ENCODE results near the gene NRP2. TPM values are rescaled to one million over a fixed set of nuclear protein-coding genes. Genes with fewer than 3 reads are reported as not detected.

NRP2 gene
- total RNA-seq, 1 donor from 2014 or later = 38.9 TPM

- DNase-seq (ENCODE audit: low read depth) = peak; percentile 52
Measured at GRCh38 chr2:205752924-205753323, 70.6 kb downstream of the NRP2 start.

- DNase-seq (ENCODE audit: low read depth) = no peak
Measured at GRCh38 chr2:205754285-205754923, 72.1 kb downstream of the NRP2 start.

- peak; percentile 86 for DNase-seq (ENCODE audit: low read depth)
Measured at GRCh38 chr2:205754924-205755321, 72.6 kb downstream of the NRP2 start.

- no peak for DNase-seq (ENCODE audit: low read depth)
Measured at GRCh38 chr2:205755923-205756322, 73.6 kb downstream of the NRP2 start.

- no peak for DNase-seq (ENCODE audit: low read depth)
Measured at GRCh38 chr2:205757271-205757670, 75.0 kb downstream of the NRP2 start.

- peak; percentile 62 for DNase-seq (ENCODE audit: low read depth)
Measured at GRCh38 chr2:205758051-205758450, 75.8 kb downstream of the NRP2 start.

GRCh38 chr2:205758500-205758899 lies 76.2 kb downstream of the NRP2 start:
- no peak for DNase-seq (ENCODE audit: low read depth)

GRCh38 chr2:205759257-205759656 lies 77.0 kb downstream of the NRP2 start:
- DNase-seq (ENCODE audit: low read depth) = no peak

GRCh38 chr2:205759732-205760131 lies 77.4 kb downstream of the NRP2 start:
- no peak for DNase-seq (ENCODE audit: low read depth)

GRCh38 chr2:205760157-205760556 lies 77.9 kb downstream of the NRP2 start:
- no peak for DNase-seq (ENCODE audit: low read depth)

- DNase-seq (ENCODE audit: low read depth) = no peak
Measured at GRCh38 chr2:205761421-205761820, 79.1 kb downstream of the NRP2 start.

GRCh38 chr2:205762881-205763280 lies 80.6 kb downstream of the NRP2 start:
- no peak for DNase-seq (ENCODE audit: low read depth)

GRCh38 chr2:205763708-205764211 lies 81.5 kb downstream of the NRP2 start:
- DNase-seq (ENCODE audit: low read depth) = peak; percentile 64

GRCh38 chr2:205764270-205764746 lies 82.0 kb downstream of the NRP2 start:
- no peak for DNase-seq (ENCODE audit: low read depth)

- DNase-seq (ENCODE audit: low read depth) = no peak
Measured at GRCh38 chr2:205765151-205765550, 82.8 kb downstream of the NRP2 start.

GRCh38 chr2:205766779-205767359 lies 84.6 kb downstream of the NRP2 start:
- DNase-seq (ENCODE audit: low read depth) = peak; percentile 84

- DNase-seq (ENCODE audit: low read depth) = no peak
Measured at GRCh38 chr2:205767617-205768016, 85.3 kb downstream of the NRP2 start.

GRCh38 chr2:205768341-205768740 lies 86.0 kb downstream of the NRP2 start:
- DNase-seq (ENCODE audit: low read depth) = no peak

- DNase-seq (ENCODE audit: low read depth) = peak; percentile 84
Measured at GRCh38 chr2:205768815-205769494, 86.7 kb downstream of the NRP2 start.

GRCh38 chr2:205769495-205769850 lies 87.2 kb downstream of the NRP2 start:
- peak; percentile 89 for DNase-seq (ENCODE audit: low read depth)

GRCh38 chr2:205769879-205770278 lies 87.6 kb downstream of the NRP2 start:
- DNase-seq (ENCODE audit: low read depth) = no peak

- DNase-seq (ENCODE audit: low read depth) = no peak
Measured at GRCh38 chr2:205770577-205770976, 88.3 kb downstream of the NRP2 start.

GRCh38 chr2:205771031-205771430 lies 88.7 kb downstream of the NRP2 start:
- DNase-seq (ENCODE audit: low read depth) = no peak

Measured in renal cortical epithelial cell (primary cell).